Measurements from ENCODE around the gene BPIFA3. TPM values are rescaled to one million over a fixed set of nuclear protein-coding genes. Genes with fewer than 3 reads are reported as not detected.

BPIFA3 gene
- total RNA-seq, 1 donor from 2014 or later: not detected

DNA sequence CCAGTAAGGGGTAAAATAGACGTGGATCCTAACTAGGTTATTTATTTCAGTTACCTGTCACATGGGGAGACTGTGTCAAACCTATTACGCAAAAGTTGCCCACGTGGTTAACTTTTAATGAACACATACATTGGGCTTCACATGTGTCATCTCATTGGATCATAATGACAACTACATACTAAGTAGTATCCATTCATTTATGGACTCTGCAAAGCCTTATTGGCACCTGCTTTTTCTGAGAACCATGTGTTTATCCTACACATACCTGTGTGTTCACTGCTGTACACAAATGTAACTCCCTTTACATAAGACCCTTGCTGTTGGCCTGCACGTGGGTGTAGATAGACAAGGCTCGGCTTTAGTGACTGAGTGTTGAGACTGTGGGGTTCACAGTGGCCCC lies 23.8 kb downstream of the BPIFA3 start:
- no peak overlapping the region for H3K27ac ChIP-seq
- H3K36me3 ChIP-seq: no peaks in the 10 kb centered on the region
- intact Hi-C loops (cut with DNase I): no loop called here
- no peaks in the 10 kb centered on the region for H3K27me3 ChIP-seq
- no peaks in the 10 kb centered on the region for H3K9me3 ChIP-seq
- TF ChIP-seq, protein P1, sequence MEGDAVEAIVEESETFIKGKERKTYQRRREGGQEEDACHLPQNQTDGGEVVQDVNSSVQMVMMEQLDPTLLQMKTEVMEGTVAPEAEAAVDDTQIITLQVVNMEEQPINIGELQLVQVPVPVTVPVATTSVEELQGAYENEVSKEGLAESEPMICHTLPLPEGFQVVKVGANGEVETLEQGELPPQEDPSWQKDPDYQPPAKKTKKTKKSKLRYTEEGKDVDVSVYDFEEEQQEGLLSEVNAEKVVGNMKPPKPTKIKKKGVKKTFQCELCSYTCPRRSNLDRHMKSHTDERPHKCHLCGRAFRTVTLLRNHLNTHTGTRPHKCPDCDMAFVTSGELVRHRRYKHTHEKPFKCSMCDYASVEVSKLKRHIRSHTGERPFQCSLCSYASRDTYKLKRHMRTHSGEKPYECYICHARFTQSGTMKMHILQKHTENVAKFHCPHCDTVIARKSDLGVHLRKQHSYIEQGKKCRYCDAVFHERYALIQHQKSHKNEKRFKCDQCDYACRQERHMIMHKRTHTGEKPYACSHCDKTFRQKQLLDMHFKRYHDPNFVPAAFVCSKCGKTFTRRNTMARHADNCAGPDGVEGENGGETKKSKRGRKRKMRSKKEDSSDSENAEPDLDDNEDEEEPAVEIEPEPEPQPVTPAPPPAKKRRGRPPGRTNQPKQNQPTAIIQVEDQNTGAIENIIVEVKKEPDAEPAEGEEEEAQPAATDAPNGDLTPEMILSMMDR (IDR thresholded peaks at IDR 0.05): no peak
- DNase-seq (ENCODE audit: low spot score in 2 of 2): no peak
- no peak overlapping the region for H3K4me3 ChIP-seq
- H3K4me1 ChIP-seq: no peaks in the 10 kb centered on the region

DNA sequence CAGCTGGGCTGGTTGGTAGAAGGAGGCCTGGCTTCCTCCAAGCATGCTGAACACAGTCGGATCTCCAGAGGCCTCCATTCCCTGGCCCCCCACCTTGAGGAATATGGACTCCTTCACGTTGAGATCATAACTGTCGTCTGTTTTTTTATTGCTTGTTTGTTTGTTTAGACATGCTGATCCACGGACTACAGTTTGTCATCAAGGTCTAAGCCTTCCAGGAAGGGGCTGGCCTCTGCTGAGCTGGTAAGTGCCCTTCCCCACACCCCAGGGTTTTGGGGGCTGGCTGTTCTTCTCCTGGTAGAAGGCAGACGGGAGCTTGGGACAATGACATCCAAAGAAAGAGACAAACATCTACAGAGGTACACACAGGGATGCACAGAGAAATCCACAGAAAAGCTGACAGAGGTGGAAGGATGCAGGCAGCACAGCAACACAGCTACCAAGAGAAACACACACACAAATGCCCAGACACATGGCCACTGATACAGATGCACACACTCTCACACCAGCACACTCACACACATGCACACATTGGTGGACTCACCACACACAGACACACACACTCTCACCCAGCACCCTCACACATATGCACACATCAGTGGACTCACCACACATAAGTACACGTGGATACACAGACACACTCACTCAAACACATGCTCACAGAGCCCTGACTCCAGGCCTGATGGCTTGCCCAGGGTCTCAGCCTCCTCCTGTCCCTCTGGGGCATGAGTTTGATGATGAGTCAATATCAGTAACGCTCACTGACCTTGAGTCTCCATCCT lies 25.4 kb downstream of the BPIFA3 start:
- DNase-seq (ENCODE audit: low spot score in 2 of 2): no peak
- TF ChIP-seq, protein P1 (IDR thresholded peaks at IDR 0.05): no peak
- H3K9me3 ChIP-seq: no peaks in the 10 kb centered on the region
- intact Hi-C loops (cut with DNase I): no loop called here
- H3K4me3 ChIP-seq: no peak overlapping the region
- H3K27ac ChIP-seq: no peak overlapping the region
- H3K36me3 ChIP-seq: no peaks in the 10 kb centered on the region
- H3K4me1 ChIP-seq: no peaks in the 10 kb centered on the region
- H3K27me3 ChIP-seq: no peaks in the 10 kb centered on the region

DNA sequence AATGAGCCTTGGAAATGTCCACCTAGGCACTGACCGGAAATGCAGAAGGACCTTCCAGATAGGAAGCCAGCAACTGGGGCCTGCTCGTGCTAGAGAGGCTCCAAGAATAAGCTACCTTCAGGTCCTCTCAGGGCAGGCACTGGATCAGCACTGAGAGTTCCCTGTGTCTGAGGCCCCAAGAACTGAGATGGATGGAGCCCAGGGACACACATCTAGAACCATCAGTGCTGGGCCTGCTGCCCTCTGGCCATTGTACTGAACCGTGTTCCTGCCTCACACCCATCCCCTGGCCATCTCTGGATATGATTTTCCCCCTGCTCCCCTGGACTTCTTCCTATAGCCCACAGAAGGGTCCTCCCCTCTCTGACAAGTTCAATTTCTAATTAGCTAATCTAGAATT lies 28.9 kb downstream of the BPIFA3 start:
- H3K4me1 ChIP-seq: no peaks in the 10 kb centered on the region
- no peak for DNase-seq (ENCODE audit: low spot score in 2 of 2)
- no peak overlapping the region for H3K4me3 ChIP-seq
- H3K9me3 ChIP-seq: no peaks in the 10 kb centered on the region
- H3K36me3 ChIP-seq: no peaks in the 10 kb centered on the region
- TF ChIP-seq, protein P1 (IDR thresholded peaks at IDR 0.05): no peak
- H3K27ac ChIP-seq: no peak overlapping the region
- intact Hi-C loops (cut with DNase I): no loop called here
- H3K27me3 ChIP-seq: no peaks in the 10 kb centered on the region

DNA sequence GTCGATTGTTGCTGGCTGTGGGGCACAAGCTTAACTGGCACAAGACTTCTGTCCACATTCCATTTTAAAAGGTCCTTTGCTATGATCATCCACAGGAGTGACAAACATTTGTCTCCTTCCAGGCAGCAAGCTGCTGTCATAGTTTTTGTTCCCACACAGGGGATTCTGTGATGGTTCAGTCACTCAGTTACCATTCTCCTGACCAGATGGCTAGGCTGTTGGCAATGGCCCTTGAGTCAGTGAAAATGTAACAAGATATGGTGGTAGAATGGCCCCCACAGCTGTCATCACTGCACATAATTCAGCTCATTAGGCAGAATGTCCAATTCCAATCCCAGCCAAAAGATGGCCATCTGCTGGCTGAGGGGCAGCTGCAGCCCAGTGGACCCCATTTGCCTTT lies 32.3 kb downstream of the BPIFA3 start:
- TF ChIP-seq, protein P1 (IDR thresholded peaks at IDR 0.05): no peak
- no peak for DNase-seq (ENCODE audit: low spot score in 2 of 2)
- H3K36me3 ChIP-seq: no peaks in the 10 kb centered on the region
- H3K4me1 ChIP-seq: no peaks in the 10 kb centered on the region
- no peaks in the 10 kb centered on the region for H3K9me3 ChIP-seq
- no peak overlapping the region for H3K4me3 ChIP-seq
- intact Hi-C loops (cut with DNase I): no loop called here
- H3K27me3 ChIP-seq: no peaks in the 10 kb centered on the region
- no peak overlapping the region for H3K27ac ChIP-seq

DNA sequence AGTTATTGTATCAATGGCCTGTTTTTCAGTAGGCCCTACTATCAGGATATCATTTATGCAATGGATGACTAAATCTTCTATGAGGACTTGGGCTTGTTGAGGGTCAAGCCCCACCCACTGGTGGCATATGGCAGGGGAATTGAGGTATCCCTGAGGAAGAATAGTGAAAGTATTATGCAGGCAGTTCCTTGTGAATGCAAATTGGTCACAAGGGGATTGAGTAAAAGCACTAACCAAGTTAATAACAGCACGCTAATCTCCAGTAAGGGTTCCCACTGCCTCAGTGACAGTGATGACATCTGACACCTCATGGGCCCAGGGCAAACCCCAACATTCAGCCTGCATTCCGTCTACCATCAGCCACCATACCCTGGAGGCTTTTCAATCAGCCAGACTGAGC lies 33.5 kb downstream of the BPIFA3 start:
- no peak for DNase-seq (ENCODE audit: low spot score in 2 of 2)
- no peaks in the 10 kb centered on the region for H3K27me3 ChIP-seq
- H3K36me3 ChIP-seq: no peaks in the 10 kb centered on the region
- H3K4me1 ChIP-seq: no peaks in the 10 kb centered on the region
- no peak overlapping the region for H3K4me3 ChIP-seq
- intact Hi-C loops (cut with DNase I): no loop called here
- TF ChIP-seq, protein P1 (IDR thresholded peaks at IDR 0.05): no peak
- H3K27ac ChIP-seq: no peak overlapping the region
- no peaks in the 10 kb centered on the region for H3K9me3 ChIP-seq

Data from ascending aorta (tissue), 2 donors.